GM21619 (cell line): Measurements from ENCODE around the gene ROBO2.

Source experiments
- ATAC-seq: cut with Tn5 transposase; IDR thresholded peaks from one replicate; pipeline ENCODE4 v1.9.1; 2021; ENCODE audit not compliant: unreplicated experiment

Gene ROBO2

GRCh38 chr3:77188210-77188609 is 148.3 kb downstream of the ROBO2 start:
- no peak for ATAC-seq

GRCh38 chr3:77189258-77189657 is 149.4 kb downstream of the ROBO2 start:
- ATAC-seq: no peak

- no peak for ATAC-seq
These were observed 149.8 kb downstream of the ROBO2 start for GRCh38 chr3:77189684-77190083.

GRCh38 chr3:77190374-77190773 is 150.5 kb downstream of the ROBO2 start:
- no peak for ATAC-seq

- ATAC-seq: no peak
These were observed 151.1 kb downstream of the ROBO2 start for GRCh38 chr3:77191014-77191413.

- ATAC-seq: no peak
These were observed 151.7 kb downstream of the ROBO2 start for GRCh38 chr3:77191640-77192039.

GRCh38 chr3:77195766-77196545 is 156.1 kb downstream of the ROBO2 start:
- ATAC-seq: no peak

GRCh38 chr3:77197408-77197807 is 157.5 kb downstream of the ROBO2 start:
- ATAC-seq: no peak

- ATAC-seq: no peak
These were observed 164.0 kb downstream of the ROBO2 start for GRCh38 chr3:77203851-77204250.

GRCh38 chr3:77204788-77205187 is 164.9 kb downstream of the ROBO2 start:
- ATAC-seq: no peak

- no peak for ATAC-seq
These were observed 167.9 kb downstream of the ROBO2 start for GRCh38 chr3:77207753-77208152.

GRCh38 chr3:77222701-77223100 is 182.8 kb downstream of the ROBO2 start:
- no peak for ATAC-seq

- no peak for ATAC-seq
These were observed 187.7 kb downstream of the ROBO2 start for GRCh38 chr3:77227567-77227966.

GRCh38 chr3:77232557-77232956 is 192.7 kb downstream of the ROBO2 start:
- no peak for ATAC-seq

- no peak for ATAC-seq
These were observed 194.1 kb downstream of the ROBO2 start for GRCh38 chr3:77234004-77234403.

GRCh38 chr3:77236118-77236517 is 196.2 kb downstream of the ROBO2 start:
- ATAC-seq: no peak

GRCh38 chr3:77240072-77240650 is 200.3 kb downstream of the ROBO2 start:
- no peak for ATAC-seq

- no peak for ATAC-seq
These were observed 202.5 kb downstream of the ROBO2 start for GRCh38 chr3:77242371-77242770.

GRCh38 chr3:77244981-77245380 is 205.1 kb downstream of the ROBO2 start:
- ATAC-seq: no peak

GRCh38 chr3:77247061-77247460 is 207.2 kb downstream of the ROBO2 start:
- ATAC-seq: no peak

- ATAC-seq: no peak
These were observed 207.9 kb downstream of the ROBO2 start for GRCh38 chr3:77247817-77248216.

- no peak for ATAC-seq
These were observed 208.5 kb downstream of the ROBO2 start for GRCh38 chr3:77248420-77248819.

- ATAC-seq: no peak
These were observed 211.2 kb downstream of the ROBO2 start for GRCh38 chr3:77251136-77251535.
